Adrenal gland (tissue), 5 donors: ENCODE measurements around the gene TXN2.

Experiments used
- CTCF ChIP-seq, 6 experiments: fragments of 450-650 bp in 4 of 6; fragments of 200-600 bp in 2 of 6; sonication (generic) in 1 of 6; IDR thresholded peaks; 1 replicate in 5 of 6; 2 replicates in 1 of 6; pipeline versions ENCODE4 v1.5.1 to v1.8.0; 2016 to 2021; ENCODE audit warnings: antibody characterized with exemption in 6 of 6, mild to moderate bottlenecking in 2 of 6, moderate library complexity in 1 of 6
- POLR2A ChIP-seq, 2 donors: fragments of 450-650 bp; IDR thresholded peaks; one replicate each; pipeline ENCODE4 v1.6.1; 2017; ENCODE audit warnings: antibody characterized with exemption in 2 of 2, mild to moderate bottlenecking in 2 of 2, moderate library complexity in 1 of 2
- donor health status: DM: no; HTN: no; CAD: no.

- TF ChIP-seq CTCF (IDR thresholded peaks at IDR 0.05) (no peak), POLR2A (IDR thresholded peaks at IDR 0.05) (no peak)
These were observed 26.1 kb upstream of the TXN2 start for GRCh38 chr22:36507518-36508010.
